Osteocyte (in vitro differentiated cells): ENCODE measurements around the gene OR10G3. TPM values are rescaled to one million over a fixed set of nuclear protein-coding genes. Genes with fewer than 3 reads are reported as not detected.
"Not testable (repeated sequence)": the region's sequence is repeated elsewhere in the genome, so short reads cannot be mapped to it uniquely, and the experiment has no call there.

Source experiments
- DNase-seq: peaks from one replicate; pipeline ENCODE4 v3.0.0; 2021; ENCODE audit warnings: mixed read lengths; ENCODE audit not compliant: unreplicated experiment; ENCODE audit errors: extremely low spot score
- H3K27ac Mint-ChIP-seq: one replicate; pipeline ENCODE4 v1.8.0; 2021; ENCODE audit warnings: mild to moderate bottlenecking, mixed read lengths; ENCODE audit not compliant: unreplicated experiment
- H3K27me3 Mint-ChIP-seq: one replicate; pipeline ENCODE4 v1.8.0; 2021; ENCODE audit warnings: mixed read lengths; ENCODE audit not compliant: unreplicated experiment
- H3K36me3 Mint-ChIP-seq: one replicate; pipeline ENCODE4 v1.8.0; 2021; ENCODE audit warnings: mixed read lengths; ENCODE audit not compliant: unreplicated experiment
- H3K4me1 Mint-ChIP-seq: one replicate; pipeline ENCODE4 v1.8.0; 2021; ENCODE audit warnings: mixed read lengths; ENCODE audit not compliant: unreplicated experiment
- H3K4me3 Mint-ChIP-seq: one replicate; pipeline ENCODE4 v1.8.0; 2021; ENCODE audit warnings: mild to moderate bottlenecking, moderate library complexity, mixed read lengths; ENCODE audit not compliant: unreplicated experiment
- H3K9me3 Mint-ChIP-seq: one replicate; pipeline ENCODE4 v1.8.0; 2021; ENCODE audit warnings: mixed read lengths; ENCODE audit not compliant: unreplicated experiment
- CTCF ChIP-seq: fragments of 200-600 bp; sonication (generic); IDR thresholded peaks from 2 replicates; pipeline ENCODE4 v1.5.0; 2021; ENCODE audit warnings: antibody characterized with exemption, mild to moderate bottlenecking, moderate library complexity
- total RNA-seq: library from RNA; stranded (reverse); gene quantifications from 2 replicates; pipeline ENCODE4 v1.2.1, GENCODE V29; 2021

Gene OR10G3
- total RNA-seq, 1 donor from 2014 or later, result not detected

- Mint-ChIP-seq H3K27me3 (no peaks in the 10 kb centered on the region), H3K27ac (peak overlapping the region; percentile 87), H3K36me3 (no peaks in the 10 kb centered on the region), H3K4me3 (peak overlapping the region; percentile 56), H3K4me1 (peaks cover 19% of the 10 kb centered on the region), H3K9me3 (no peaks in the 10 kb centered on the region)
- peak; percentile 86 for DNase-seq
- TF ChIP-seq CTCF, result peak; percentile 78
Measured at GRCh38 chr14:21557084-21557901, 22.6 kb downstream of the OR10G3 start.

- Mint-ChIP-seq H3K27me3 (no peaks in the 10 kb centered on the region), H3K36me3 (no peaks in the 10 kb centered on the region), H3K4me1 (peaks cover 19% of the 10 kb centered on the region), H3K9me3 (no peaks in the 10 kb centered on the region), H3K27ac (peak overlapping the region; percentile 87), H3K4me3 (no peak overlapping the region)
- no peak for TF ChIP-seq CTCF
- DNase-seq, result no peak
Measured at GRCh38 chr14:21556378-21557083, 23.3 kb downstream of the OR10G3 start.

- H3K4me3 Mint-ChIP-seq, result no peak overlapping the region
- no peak for DNase-seq
- H3K36me3 Mint-ChIP-seq, result no peaks in the 10 kb centered on the region
- no peak overlapping the region for H3K27ac Mint-ChIP-seq
- peaks cover under 1% of the 10 kb centered on the region for H3K27me3 Mint-ChIP-seq
- H3K4me1 Mint-ChIP-seq, result peaks cover 14% of the 10 kb centered on the region
- TF ChIP-seq CTCF, result no peak
- no peaks in the 10 kb centered on the region for H3K9me3 Mint-ChIP-seq
Measured at GRCh38 chr14:21553266-21553665, 26.6 kb downstream of the OR10G3 start.

- not testable (repeated sequence) for H3K4me3 Mint-ChIP-seq, H3K9me3 Mint-ChIP-seq, H3K4me1 Mint-ChIP-seq, H3K27ac Mint-ChIP-seq, H3K36me3 Mint-ChIP-seq, DNase-seq
- peaks cover 15% of the 10 kb centered on the region for H3K27me3 Mint-ChIP-seq
Measured at GRCh38 chr14:21544588-21544987, 35.3 kb downstream of the OR10G3 start.

GRCh38 chr14:21543963-21544362, 35.9 kb downstream of the OR10G3 start:
- H3K4me1 Mint-ChIP-seq, result no peaks in the 10 kb centered on the region
- DNase-seq, result no peak
- peaks cover 21% of the 10 kb centered on the region for H3K27me3 Mint-ChIP-seq
- H3K4me3 Mint-ChIP-seq, result no peak overlapping the region
- TF ChIP-seq CTCF, result no peak
- no peaks in the 10 kb centered on the region for H3K9me3 Mint-ChIP-seq
- no peak overlapping the region for H3K27ac Mint-ChIP-seq
- no peaks in the 10 kb centered on the region for H3K36me3 Mint-ChIP-seq
